ENCODE measurements around the gene EML4. TPM values are rescaled to one million over a fixed set of nuclear protein-coding genes. Genes with fewer than 3 reads are reported as not detected.

EML4 gene
- total and polyA plus RNA-seq, 2 of the 13 experiments (the other 11 are each of a cell fraction or from before 2014, with no cell fraction given): 243 to 476 TPM

DNA sequence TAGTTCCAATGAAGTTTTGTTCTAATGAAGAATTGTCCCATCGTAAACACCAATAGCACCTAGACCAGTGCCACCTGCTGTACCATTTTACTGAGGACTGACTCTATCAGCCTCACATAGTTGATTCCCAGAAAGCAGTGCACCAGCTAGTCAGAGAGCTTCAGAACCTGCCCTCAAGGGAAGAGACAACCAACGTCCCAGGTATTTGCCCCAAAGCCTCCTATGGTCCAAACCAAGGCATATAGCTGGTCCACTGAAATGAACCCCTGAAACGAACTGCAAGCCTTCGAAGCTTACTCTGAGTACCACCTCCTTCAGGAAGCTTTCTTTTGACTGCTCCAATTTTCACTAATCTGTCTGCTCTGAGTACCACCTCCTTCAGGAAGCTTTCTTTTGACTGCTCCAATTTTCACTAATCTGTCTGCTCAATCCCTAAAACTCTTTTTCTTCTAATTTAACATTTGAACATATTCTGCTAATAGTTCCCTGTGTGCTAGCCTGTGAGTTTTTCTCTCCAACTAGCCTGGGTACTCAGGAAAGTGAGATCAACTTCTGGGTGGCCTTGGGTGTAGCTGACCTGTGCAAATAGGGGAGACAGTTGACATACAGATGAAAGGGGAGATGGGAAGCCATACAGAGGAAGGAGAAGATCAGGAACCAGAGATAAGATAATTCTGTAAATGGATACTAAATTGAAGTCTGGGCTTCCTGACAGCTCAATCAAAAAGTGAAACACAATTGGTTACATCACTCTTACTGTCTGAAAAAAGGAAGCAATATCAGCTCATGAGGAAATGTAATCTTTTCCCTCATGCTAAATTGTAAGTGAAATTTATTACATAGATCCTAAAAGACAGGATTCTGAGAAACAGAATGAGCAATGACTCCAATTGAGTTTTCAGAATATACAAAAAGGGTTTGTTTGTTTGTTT, 33.5 kb upstream of the EML4 start (continued):
- no peak for TF ChIP-seq CENPX (CRISPR knock-in tag; IDR thresholded peaks at IDR 0.05)
- no peak for TF ChIP-seq NFE2 (CRISPR knock-in tag; IDR thresholded peaks at IDR 0.05)
- no peak; the same call in 1 of the 2 replicates for TF ChIP-seq SAFB2 (CRISPR knock-in tag; IDR thresholded peaks at IDR 0.05; ENCODE audit: borderline replicate concordance, low read depth)
- TF ChIP-seq, protein P1, sequence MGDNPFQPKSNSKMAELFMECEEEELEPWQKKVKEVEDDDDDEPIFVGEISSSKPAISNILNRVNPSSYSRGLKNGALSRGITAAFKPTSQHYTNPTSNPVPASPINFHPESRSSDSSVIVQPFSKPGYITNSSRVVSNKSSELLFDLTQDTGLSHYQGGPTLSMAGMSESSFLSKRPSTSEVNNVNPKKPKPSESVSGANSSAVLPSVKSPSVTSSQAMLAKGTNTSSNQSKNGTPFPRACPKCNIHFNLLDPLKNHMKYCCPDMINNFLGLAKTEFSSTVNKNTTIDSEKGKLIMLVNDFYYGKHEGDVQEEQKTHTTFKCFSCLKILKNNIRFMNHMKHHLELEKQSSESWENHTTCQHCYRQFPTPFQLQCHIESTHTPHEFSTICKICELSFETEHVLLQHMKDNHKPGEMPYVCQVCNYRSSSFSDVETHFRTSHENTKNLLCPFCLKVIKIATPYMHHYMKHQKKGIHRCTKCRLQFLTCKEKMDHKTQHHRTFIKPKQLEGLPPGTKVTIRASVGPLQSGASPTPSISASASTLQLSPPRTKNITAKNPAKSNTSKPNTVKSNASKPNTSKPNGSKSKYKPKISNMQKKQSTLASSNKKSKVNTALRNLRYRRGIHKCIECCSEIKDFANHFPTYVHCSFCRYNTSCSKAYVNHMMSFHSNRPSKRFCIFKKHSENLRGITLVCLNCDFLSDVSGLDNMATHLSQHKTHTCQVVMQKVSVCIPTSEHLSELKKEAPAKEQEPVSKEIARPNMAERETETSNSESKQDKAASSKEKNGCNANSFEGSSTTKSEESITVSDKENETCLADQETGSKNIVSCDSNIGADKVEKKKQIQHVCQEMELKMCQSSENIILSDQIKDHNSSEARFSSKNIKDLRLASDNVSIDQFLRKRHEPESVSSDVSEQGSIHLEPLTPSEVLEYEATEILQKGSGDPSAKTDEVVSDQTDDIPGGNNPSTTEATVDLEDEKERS (CRISPR knock-in tag; IDR thresholded peaks at IDR 0.05): no peak
- no peak for TF ChIP-seq HMGA1 (CRISPR knock-in tag; conservative IDR thresholded peaks at IDR 0.05)
- peak; percentile 98 for TF ChIP-seq FOXP4 (CRISPR knock-in tag; IDR thresholded peaks at IDR 0.05)
- TF ChIP-seq DZIP1 (CRISPR knock-in tag; IDR thresholded peaks at IDR 0.05): no peak
- TF ChIP-seq ZBTB7B (CRISPR knock-in tag; IDR thresholded peaks at IDR 0.05): peak; percentile 95
- TF ChIP-seq MATR3 (CRISPR knock-in tag; IDR thresholded peaks at IDR 0.05): no peak
- no peak for TF ChIP-seq ZNF616 (CRISPR knock-in tag; IDR thresholded peaks at IDR 0.05; ENCODE audit: low read depth)
- TF ChIP-seq NFE2L1 (CRISPR knock-in tag; IDR thresholded peaks at IDR 0.05; ENCODE audit: borderline replicate concordance): no peak
- TF ChIP-seq, protein P2, sequence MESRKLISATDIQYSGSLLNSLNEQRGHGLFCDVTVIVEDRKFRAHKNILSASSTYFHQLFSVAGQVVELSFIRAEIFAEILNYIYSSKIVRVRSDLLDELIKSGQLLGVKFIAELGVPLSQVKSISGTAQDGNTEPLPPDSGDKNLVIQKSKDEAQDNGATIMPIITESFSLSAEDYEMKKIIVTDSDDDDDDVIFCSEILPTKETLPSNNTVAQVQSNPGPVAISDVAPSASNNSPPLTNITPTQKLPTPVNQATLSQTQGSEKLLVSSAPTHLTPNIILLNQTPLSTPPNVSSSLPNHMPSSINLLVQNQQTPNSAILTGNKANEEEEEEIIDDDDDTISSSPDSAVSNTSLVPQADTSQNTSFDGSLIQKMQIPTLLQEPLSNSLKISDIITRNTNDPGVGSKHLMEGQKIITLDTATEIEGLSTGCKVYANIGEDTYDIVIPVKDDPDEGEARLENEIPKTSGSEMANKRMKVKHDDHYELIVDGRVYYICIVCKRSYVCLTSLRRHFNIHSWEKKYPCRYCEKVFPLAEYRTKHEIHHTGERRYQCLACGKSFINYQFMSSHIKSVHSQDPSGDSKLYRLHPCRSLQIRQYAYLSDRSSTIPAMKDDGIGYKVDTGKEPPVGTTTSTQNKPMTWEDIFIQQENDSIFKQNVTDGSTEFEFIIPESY (CRISPR knock-in tag; IDR thresholded peaks at IDR 0.05): peak; percentile 40; the same call in 1 of the 2 replicates
- TF ChIP-seq AGO2 (optimal IDR thresholded peaks at IDR 0.05; ENCODE audit: low read depth, low read length): peak; percentile 37
- TF ChIP-seq BRCA1 (CRISPR knock-in tag; IDR thresholded peaks at IDR 0.05): 0 out of 2 replicates have a peak, but pooled peaks have one; percentile 30

Measured in HepG2 (cell line).